Measurements from ENCODE around the gene ZCCHC7. TPM values are rescaled to one million over a fixed set of nuclear protein-coding genes. Genes with fewer than 3 reads are reported as not detected.

The ZCCHC7 gene
- total and polyA plus RNA-seq, 9 of the 15 experiments (the other 6 are each of a cell fraction or from before 2014, with no cell fraction given), result 34.1 to 68.9 (median 48.8) TPM

GRCh38 chr9:37340961-37341360 lies 220.6 kb downstream of the ZCCHC7 start (continued):
- TF ChIP-seq, protein P1, sequence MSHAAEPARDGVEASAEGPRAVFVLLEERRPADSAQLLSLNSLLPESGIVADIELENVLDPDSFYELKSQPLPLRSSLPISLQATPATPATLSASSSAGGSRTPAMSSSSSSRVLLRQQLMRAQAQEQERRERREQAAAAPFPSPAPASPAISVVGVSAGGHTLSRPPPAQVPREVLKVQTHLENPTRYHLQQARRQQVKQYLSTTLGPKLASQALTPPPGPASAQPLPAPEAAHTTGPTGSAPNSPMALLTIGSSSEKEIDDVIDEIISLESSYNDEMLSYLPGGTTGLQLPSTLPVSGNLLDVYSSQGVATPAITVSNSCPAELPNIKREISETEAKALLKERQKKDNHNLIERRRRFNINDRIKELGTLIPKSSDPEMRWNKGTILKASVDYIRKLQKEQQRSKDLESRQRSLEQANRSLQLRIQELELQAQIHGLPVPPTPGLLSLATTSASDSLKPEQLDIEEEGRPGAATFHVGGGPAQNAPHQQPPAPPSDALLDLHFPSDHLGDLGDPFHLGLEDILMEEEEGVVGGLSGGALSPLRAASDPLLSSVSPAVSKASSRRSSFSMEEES (CRISPR knock-in tag; IDR thresholded peaks at IDR 0.05), result no peak
- no peak for TF ChIP-seq ZNF143 (CRISPR knock-in tag; IDR thresholded peaks at IDR 0.05)
- no peak for TF ChIP-seq SMC3 (conservative IDR thresholded peaks at IDR 0.05; ENCODE audit: insufficient read depth, low read depth, low read length)
- TF ChIP-seq, protein P2, sequence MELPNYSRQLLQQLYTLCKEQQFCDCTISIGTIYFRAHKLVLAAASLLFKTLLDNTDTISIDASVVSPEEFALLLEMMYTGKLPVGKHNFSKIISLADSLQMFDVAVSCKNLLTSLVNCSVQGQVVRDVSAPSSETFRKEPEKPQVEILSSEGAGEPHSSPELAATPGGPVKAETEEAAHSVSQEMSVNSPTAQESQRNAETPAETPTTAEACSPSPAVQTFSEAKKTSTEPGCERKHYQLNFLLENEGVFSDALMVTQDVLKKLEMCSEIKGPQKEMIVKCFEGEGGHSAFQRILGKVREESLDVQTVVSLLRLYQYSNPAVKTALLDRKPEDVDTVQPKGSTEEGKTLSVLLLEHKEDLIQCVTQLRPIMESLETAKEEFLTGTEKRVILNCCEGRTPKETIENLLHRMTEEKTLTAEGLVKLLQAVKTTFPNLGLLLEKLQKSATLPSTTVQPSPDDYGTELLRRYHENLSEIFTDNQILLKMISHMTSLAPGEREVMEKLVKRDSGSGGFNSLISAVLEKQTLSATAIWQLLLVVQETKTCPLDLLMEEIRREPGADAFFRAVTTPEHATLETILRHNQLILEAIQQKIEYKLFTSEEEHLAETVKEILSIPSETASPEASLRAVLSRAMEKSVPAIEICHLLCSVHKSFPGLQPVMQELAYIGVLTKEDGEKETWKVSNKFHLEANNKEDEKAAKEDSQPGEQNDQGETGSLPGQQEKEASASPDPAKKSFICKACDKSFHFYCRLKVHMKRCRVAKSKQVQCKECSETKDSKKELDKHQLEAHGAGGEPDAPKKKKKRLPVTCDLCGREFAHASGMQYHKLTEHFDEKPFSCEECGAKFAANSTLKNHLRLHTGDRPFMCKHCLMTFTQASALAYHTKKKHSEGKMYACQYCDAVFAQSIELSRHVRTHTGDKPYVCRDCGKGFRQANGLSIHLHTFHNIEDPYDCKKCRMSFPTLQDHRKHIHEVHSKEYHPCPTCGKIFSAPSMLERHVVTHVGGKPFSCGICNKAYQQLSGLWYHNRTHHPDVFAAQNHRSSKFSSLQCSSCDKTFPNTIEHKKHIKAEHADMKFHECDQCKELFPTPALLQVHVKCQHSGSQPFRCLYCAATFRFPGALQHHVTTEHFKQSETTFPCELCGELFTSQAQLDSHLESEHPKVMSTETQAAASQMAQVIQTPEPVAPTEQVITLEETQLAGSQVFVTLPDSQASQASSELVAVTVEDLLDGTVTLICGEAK (IDR thresholded peaks at IDR 0.05), result no peak
- TF ChIP-seq, protein P2 (CRISPR knock-in tag; IDR thresholded peaks at IDR 0.05), result no peak
- TF ChIP-seq HMG20A (CRISPR knock-in tag; conservative IDR thresholded peaks at IDR 0.05), result no peak
- TF ChIP-seq OTX1 (CRISPR knock-in tag; IDR thresholded peaks at IDR 0.05), result no peak
- no peak for TF ChIP-seq KLF1 (tag; IDR thresholded peaks at IDR 0.05)
- no peak for TF ChIP-seq MCM2 (IDR thresholded peaks at IDR 0.05; ENCODE audit: low read depth)
- no peak for TF ChIP-seq ZNF124 (CRISPR knock-in tag; IDR thresholded peaks at IDR 0.05)
- no peak for TF ChIP-seq USF2 (CRISPR knock-in tag; IDR thresholded peaks at IDR 0.05)
- TF ChIP-seq NEUROD1 (IDR thresholded peaks at IDR 0.05; ENCODE audit: borderline replicate concordance, low read depth, low read length, partially characterized antibody), result no peak
- TF ChIP-seq ZNF121 (CRISPR knock-in tag; conservative IDR thresholded peaks at IDR 0.05), result no peak
